Measurements from ENCODE around the gene CARD18. TPM values are rescaled to one million over a fixed set of nuclear protein-coding genes. Genes with fewer than 3 reads are reported as not detected.

The CARD18 gene
- polyA plus RNA-seq, 3 donors from 2014 or later = not detected

- no peak overlapping the region for H3K27ac Mint-ChIP-seq
- peaks cover 0 to 8% (median 0%) of the 10 kb centered on the region in 3 donors for H3K27me3 Mint-ChIP-seq (ENCODE audit: low read depth in 3 of 3)
- H3K4me1 Mint-ChIP-seq = no peaks in the 10 kb centered on the region
Observed at GRCh38 chr11:105155679-105156078, 16.1 kb upstream of the CARD18 start.

GRCh38 chr11:105153392-105153791, 13.8 kb upstream of the CARD18 start:
- DNase-seq = no peak
- H3K9me3 Mint-ChIP-seq = no peaks in the 10 kb centered on the region
- H3K4me1 Mint-ChIP-seq = no peaks in the 10 kb centered on the region
- H3K27me3 Mint-ChIP-seq (ENCODE audit: low read depth in 3 of 3) = peaks cover 0 to 8% (median 0%) of the 10 kb centered on the region in 3 donors
- no peak overlapping the region for H3K27ac Mint-ChIP-seq
- H3K36me3 Mint-ChIP-seq = no peaks in the 10 kb centered on the region
- H3K4me3 Mint-ChIP-seq = no peak overlapping the region

More at GRCh38 chr11:105155679-105156078, 16.1 kb upstream of the CARD18 start:
- DNase-seq = no peak
- Mint-ChIP-seq H3K4me3 (no peak overlapping the region), H3K9me3 (no peaks in the 10 kb centered on the region), H3K36me3 (no peaks in the 10 kb centered on the region)

- Mint-ChIP-seq H3K4me3 (no peak overlapping the region), H3K27me3 (ENCODE audit: low read depth in 3 of 3) (peaks cover 0 to 8% (median 0%) of the 10 kb centered on the region in 3 donors), H3K4me1 (no peaks in the 10 kb centered on the region), H3K9me3 (no peaks in the 10 kb centered on the region), H3K36me3 (no peaks in the 10 kb centered on the region), H3K27ac (no peak overlapping the region)
- DNase-seq = no peak
Observed at GRCh38 chr11:105152560-105152959, 13.0 kb upstream of the CARD18 start.

- Mint-ChIP-seq H3K4me1 (no peaks in the 10 kb centered on the region), H3K27ac (no peak overlapping the region), H3K36me3 (no peaks in the 10 kb centered on the region), H3K4me3 (no peak overlapping the region), H3K27me3 (ENCODE audit: low read depth in 3 of 3) (peaks cover 0 to 8% (median 0%) of the 10 kb centered on the region in 3 donors), H3K9me3 (no peaks in the 10 kb centered on the region)
- DNase-seq = no peak
Observed at GRCh38 chr11:105152021-105152512, 12.5 kb upstream of the CARD18 start.

GRCh38 chr11:105149477-105149876, 9.9 kb upstream of the CARD18 start:
- DNase-seq = no peak
- H3K4me1 Mint-ChIP-seq = no peaks in the 10 kb centered on the region
- no peak overlapping the region for H3K4me3 Mint-ChIP-seq
- no peaks in the 10 kb centered on the region for H3K36me3 Mint-ChIP-seq
- no peaks in the 10 kb centered on the region for H3K9me3 Mint-ChIP-seq
- no peak overlapping the region for H3K27ac Mint-ChIP-seq
- peaks cover 0 to 2% (median 0%) of the 10 kb centered on the region in 3 donors for H3K27me3 Mint-ChIP-seq (ENCODE audit: low read depth in 3 of 3)

GRCh38 chr11:105148241-105148640, 8.7 kb upstream of the CARD18 start:
- no peaks in the 10 kb centered on the region for H3K4me1 Mint-ChIP-seq

GRCh38 chr11:105144887-105145286, 5.3 kb upstream of the CARD18 start:
- Mint-ChIP-seq H3K4me3 (no peak overlapping the region), H3K27me3 (ENCODE audit: low read depth in 3 of 3) (peaks cover 0 to 5% (median 2%) of the 10 kb centered on the region in 3 donors), H3K36me3 (no peaks in the 10 kb centered on the region), H3K4me1 (no peaks in the 10 kb centered on the region), H3K27ac (no peak overlapping the region), H3K9me3 (no peaks in the 10 kb centered on the region)
- DNase-seq = no peak

More at GRCh38 chr11:105148241-105148640, 8.7 kb upstream of the CARD18 start:
- H3K27ac Mint-ChIP-seq = no peak overlapping the region
- no peak overlapping the region for H3K4me3 Mint-ChIP-seq
- DNase-seq = no peak
- H3K9me3 Mint-ChIP-seq = no peaks in the 10 kb centered on the region
- H3K27me3 Mint-ChIP-seq (ENCODE audit: low read depth in 3 of 3) = no peaks in the 10 kb centered on the region
- no peaks in the 10 kb centered on the region for H3K36me3 Mint-ChIP-seq

GRCh38 chr11:105142167-105142566, 2.6 kb upstream of the CARD18 start:
- Mint-ChIP-seq H3K4me1 (no peaks in the 10 kb centered on the region), H3K27me3 (ENCODE audit: low read depth in 3 of 3) (peaks cover 0 to 9% (median 5%) of the 10 kb centered on the region in 3 donors), H3K36me3 (no peaks in the 10 kb centered on the region), H3K4me3 (no peak overlapping the region), H3K9me3 (no peaks in the 10 kb centered on the region), H3K27ac (no peak overlapping the region)
- DNase-seq = no peak

- H3K9me3 Mint-ChIP-seq = no peaks in the 10 kb centered on the region
- H3K27me3 Mint-ChIP-seq (ENCODE audit: low read depth in 3 of 3) = peaks cover 3 to 11% (median 3%) of the 10 kb centered on the region in 3 donors
- H3K36me3 Mint-ChIP-seq = no peaks in the 10 kb centered on the region
- H3K4me3 Mint-ChIP-seq = no peak overlapping the region
- H3K27ac Mint-ChIP-seq = no peak overlapping the region
- no peak for DNase-seq
- H3K4me1 Mint-ChIP-seq = no peaks in the 10 kb centered on the region
Observed at GRCh38 chr11:105137286-105137685, 2.3 kb downstream of the CARD18 start.

GRCh38 chr11:105135883-105136282, 3.7 kb downstream of the CARD18 start:
- peaks cover 0 to 5% (median 0%) of the 10 kb centered on the region in 3 donors for H3K36me3 Mint-ChIP-seq
- DNase-seq = no peak
- H3K27ac Mint-ChIP-seq = no peak overlapping the region
- H3K27me3 Mint-ChIP-seq (ENCODE audit: low read depth in 3 of 3) = peaks cover 3 to 8% (median 3%) of the 10 kb centered on the region in 3 donors
- no peaks in the 10 kb centered on the region for H3K4me1 Mint-ChIP-seq
- H3K4me3 Mint-ChIP-seq = no peak overlapping the region
- peaks cover 0 to 5% (median 0%) of the 10 kb centered on the region in 6 donors for H3K9me3 Mint-ChIP-seq

GRCh38 chr11:105132716-105133511, 6.7 kb downstream of the CARD18 start:
- DNase-seq = no peak
- Mint-ChIP-seq H3K9me3 (peaks cover 0 to 6% (median 0%) of the 10 kb centered on the region in 6 donors), H3K27ac (no peak overlapping the region), H3K27me3 (ENCODE audit: low read depth in 3 of 3) (peaks cover 3 to 5% (median 3%) of the 10 kb centered on the region in 3 donors), H3K4me3 (no peak overlapping the region), H3K4me1 (no peaks in the 10 kb centered on the region), H3K36me3 (peaks cover 0 to 5% (median 0%) of the 10 kb centered on the region in 3 donors)

- H3K27ac Mint-ChIP-seq = no peak overlapping the region
- H3K9me3 Mint-ChIP-seq = peaks cover 0 to 9% (median 0%) of the 10 kb centered on the region in 6 donors
- no peak overlapping the region for H3K4me3 Mint-ChIP-seq
- H3K36me3 Mint-ChIP-seq = peaks cover 0 to 5% (median 0%) of the 10 kb centered on the region in 3 donors
- no peak for DNase-seq
- no peaks in the 10 kb centered on the region for H3K4me1 Mint-ChIP-seq
- peaks cover 0 to 5% (median 3%) of the 10 kb centered on the region in 3 donors for H3K27me3 Mint-ChIP-seq (ENCODE audit: low read depth in 3 of 3)
Observed at GRCh38 chr11:105130189-105130813, 9.3 kb downstream of the CARD18 start.

GRCh38 chr11:105124756-105125155, 14.8 kb downstream of the CARD18 start:
- no peak for DNase-seq
- Mint-ChIP-seq H3K9me3 (peaks cover 0 to 4% (median 0%) of the 10 kb centered on the region in 6 donors), H3K27ac (no peak overlapping the region), H3K27me3 (ENCODE audit: low read depth in 3 of 3) (peaks cover 0 to 3% (median 0%) of the 10 kb centered on the region in 3 donors), H3K4me1 (no peaks in the 10 kb centered on the region), H3K4me3 (no peak overlapping the region), H3K36me3 (no peaks in the 10 kb centered on the region)
